K562 (cell line): Measurements from ENCODE around the gene SLIT2.

ENCODE experiments used
- NFIX ChIP-seq: fragments of 250-450 bp; sonication (Bioruptor Pico); IDR thresholded peaks from 2 replicates; pipeline ENCODE4 v1.4.0; 2020; ENCODE audit warnings: low read depth, mild to moderate bottlenecking, moderate library complexity
- XRCC3 ChIP-seq: fragments of 450-650 bp; IDR thresholded peaks from 2 replicates; pipeline ENCODE4 v1.6.1; 2017; ENCODE audit warnings: mild to moderate bottlenecking, moderate library complexity
- ZZZ3 ChIP-seq: fragments of 450-650 bp; IDR thresholded peaks from 2 replicates; pipeline ENCODE4 v1.6.1; 2016; ENCODE audit warnings: antibody characterized with exemption, mild to moderate bottlenecking, moderate library complexity
- TF ChIP-seq, protein P1 (sequence below), 3 experiments: IDR thresholded peaks in 2 of 3; conservative IDR thresholded peaks in 1 of 3; 2 replicates each; pipeline ENCODE4 v1.5.1; 2011 to 2012; ENCODE audit warnings: low read length in 3 of 3, mild to moderate bottlenecking in 3 of 3, control low read depth in 2 of 3, improper control_type of control experiment in 1 of 3, inconsistent platforms in 1 of 3, low read depth in 1 of 3, mixed read lengths in 1 of 3, moderate library complexity in 1 of 3; ENCODE audit not compliant: insufficient read depth in 2 of 3

DNA sequence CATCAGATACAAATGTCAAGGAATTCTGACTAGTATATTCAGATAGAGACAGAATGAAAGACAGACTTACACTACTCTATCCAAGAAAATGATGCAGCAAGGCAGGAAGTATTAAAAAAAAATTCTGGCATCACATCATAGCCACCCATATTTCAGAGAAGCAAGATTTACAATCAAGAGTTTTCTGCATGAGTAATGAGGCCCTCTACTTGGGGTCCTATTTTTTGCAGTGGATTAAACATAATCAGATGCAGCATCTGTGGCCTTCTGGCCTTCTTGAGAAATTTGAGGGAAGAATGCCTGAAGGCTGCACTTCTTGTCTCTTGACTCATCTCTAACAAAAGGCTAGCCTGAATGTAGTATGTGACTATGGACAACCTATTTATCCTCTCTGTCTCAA lies 48.2 kb upstream of the SLIT2 start:
- TF ChIP-seq ZZZ3 (no peak), NFIX (CRISPR knock-in tag) (no peak), XRCC3 (no peak)
- TF ChIP-seq, protein P1, sequence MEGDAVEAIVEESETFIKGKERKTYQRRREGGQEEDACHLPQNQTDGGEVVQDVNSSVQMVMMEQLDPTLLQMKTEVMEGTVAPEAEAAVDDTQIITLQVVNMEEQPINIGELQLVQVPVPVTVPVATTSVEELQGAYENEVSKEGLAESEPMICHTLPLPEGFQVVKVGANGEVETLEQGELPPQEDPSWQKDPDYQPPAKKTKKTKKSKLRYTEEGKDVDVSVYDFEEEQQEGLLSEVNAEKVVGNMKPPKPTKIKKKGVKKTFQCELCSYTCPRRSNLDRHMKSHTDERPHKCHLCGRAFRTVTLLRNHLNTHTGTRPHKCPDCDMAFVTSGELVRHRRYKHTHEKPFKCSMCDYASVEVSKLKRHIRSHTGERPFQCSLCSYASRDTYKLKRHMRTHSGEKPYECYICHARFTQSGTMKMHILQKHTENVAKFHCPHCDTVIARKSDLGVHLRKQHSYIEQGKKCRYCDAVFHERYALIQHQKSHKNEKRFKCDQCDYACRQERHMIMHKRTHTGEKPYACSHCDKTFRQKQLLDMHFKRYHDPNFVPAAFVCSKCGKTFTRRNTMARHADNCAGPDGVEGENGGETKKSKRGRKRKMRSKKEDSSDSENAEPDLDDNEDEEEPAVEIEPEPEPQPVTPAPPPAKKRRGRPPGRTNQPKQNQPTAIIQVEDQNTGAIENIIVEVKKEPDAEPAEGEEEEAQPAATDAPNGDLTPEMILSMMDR (IDR thresholded peaks at IDR 0.05 in 2 of 3, conservative IDR thresholded peaks at IDR 0.05 in 1 of 3; ENCODE audit: insufficient read depth in 2 of 3, low read depth in 1 of 3, low read length in 3 of 3), result no peak
